GM23338 (cell line): ENCODE data around the gene CPT2. TPM values are rescaled to one million over a fixed set of nuclear protein-coding genes. Genes with fewer than 3 reads are reported as not detected.

Experiments used
- ATAC-seq: fragments of 200-7000 bp; cut with Tn5 transposase; 3 replicates; pipeline ENCODE4 v1.9.1; 2020
- DNase-seq: peaks from one replicate; pipeline ENCODE4 v3.0.0-alpha.2; 2015; ENCODE audit warnings: low spot score
- H2AFZ ChIP-seq: fragments of 200-600 bp; sonication (generic); 2 replicates; pipeline ENCODE4 v1.8.0; 2016; ENCODE audit warnings: antibody characterized with exemption, mild to moderate bottlenecking, moderate library complexity
- H3F3A ChIP-seq: fragments of 200-600 bp; sonication (generic); replicated peaks from 2 replicates; pipeline ENCODE4 v1.8.0; 2017; ENCODE audit warnings: antibody characterized with exemption, mixed run types, low read depth
- H3K27ac ChIP-seq: fragments of 200-600 bp; sonication (generic); 2 replicates; pipeline ENCODE4 v1.6.1; 2016; ENCODE audit warnings: low read depth
- H3K27me3 ChIP-seq: fragments of 200-600 bp; sonication (generic); 2 replicates; pipeline ENCODE4 v1.8.0; 2016; ENCODE audit warnings: mild to moderate bottlenecking, mixed run types, moderate library complexity; ENCODE audit not compliant: insufficient read depth
- H3K36me3 ChIP-seq: fragments of 200-600 bp; sonication (generic); 2 replicates; pipeline ENCODE4 v1.8.0; 2016; ENCODE audit warnings: mild to moderate bottlenecking; ENCODE audit not compliant: insufficient read depth
- H3K4me1 ChIP-seq: fragments of 200-600 bp; sonication (generic); 2 replicates; pipeline ENCODE4 v1.8.0; 2016; ENCODE audit warnings: mild to moderate bottlenecking, moderate library complexity; ENCODE audit not compliant: insufficient read depth
- H3K4me2 ChIP-seq: fragments of 200-600 bp; sonication (generic); 2 replicates; pipeline ENCODE4 v1.7.1; 2017; ENCODE audit warnings: mixed run types
- H3K4me3 ChIP-seq: fragments of 200-600 bp; sonication (generic); 2 replicates; pipeline ENCODE4 v1.6.1; 2016; ENCODE audit warnings: mixed run types
- H3K79me2 ChIP-seq: fragments of 200-600 bp; sonication (generic); replicated peaks from 2 replicates; pipeline ENCODE4 v1.8.0; 2017; ENCODE audit warnings: mild to moderate bottlenecking; ENCODE audit not compliant: insufficient read depth
- H3K9me2 ChIP-seq: fragments of 200-600 bp; sonication (generic); 2 replicates; pipeline ENCODE4 v1.8.0; 2017; ENCODE audit not compliant: insufficient read depth
- H4K20me1 ChIP-seq: fragments of 200-600 bp; sonication (generic); replicated peaks from 2 replicates; pipeline ENCODE4 v1.8.0; 2017; ENCODE audit warnings: mild to moderate bottlenecking; ENCODE audit not compliant: insufficient read depth
- H3K27ac Mint-ChIP-seq: 2 replicates; pipeline ENCODE4 v1.8.0; 2020; ENCODE audit warnings: inconsistent platforms, mild to moderate bottlenecking, moderate library complexity, mixed read lengths
- H3K27me3 Mint-ChIP-seq: 3 replicates; pipeline ENCODE4 v1.8.0; 2022; ENCODE audit warnings: low read depth, mild to moderate bottlenecking, moderate library complexity, mixed read lengths, inconsistent platforms; ENCODE audit not compliant: insufficient read depth, poor library complexity
- H3K36me3 Mint-ChIP-seq: 3 replicates; pipeline ENCODE4 v1.8.0; 2021; ENCODE audit warnings: low read depth, mild to moderate bottlenecking, inconsistent platforms, moderate library complexity, mixed read lengths
- H3K4me1 Mint-ChIP-seq: 3 replicates; pipeline ENCODE4 v1.8.0; 2020; ENCODE audit warnings: mild to moderate bottlenecking, inconsistent platforms, mixed read lengths
- H3K4me3 Mint-ChIP-seq: 3 replicates; pipeline ENCODE4 v1.8.0; 2021; ENCODE audit warnings: moderate library complexity, mild to moderate bottlenecking, inconsistent platforms, mixed read lengths
- H3K9me3 Mint-ChIP-seq: 3 replicates; pipeline ENCODE4 v1.8.0; 2020; ENCODE audit warnings: moderate library complexity, mild to moderate bottlenecking, inconsistent platforms, mixed read lengths
- POLR2AphosphoS5 ChIP-seq: IDR thresholded peaks from 2 replicates; pipeline ENCODE4 v1.6.1; 2016; ENCODE audit warnings: antibody characterized with exemption, low read depth
- REST ChIP-seq: IDR thresholded peaks from one replicate; pipeline ENCODE4 v1.6.1; 2018; ENCODE audit warnings: antibody characterized with exemption; ENCODE audit not compliant: unreplicated experiment
- ZNF331 ChIP-seq: fragments of 250-450 bp; sonication (Bioruptor Pico); IDR thresholded peaks from 2 replicates; pipeline ENCODE4 v1.5.0; 2020; ENCODE audit warnings: low read depth, mild to moderate bottlenecking, moderate library complexity
- ZNF462 ChIP-seq: fragments of 250-450 bp; sonication (Bioruptor Pico); IDR thresholded peaks from 2 replicates; pipeline ENCODE4 v1.5.0; 2020; ENCODE audit warnings: mild to moderate bottlenecking, moderate library complexity
- polyA plus RNA-seq: library from polyadenylated mRNA; unstranded; fragments of >200 nt; fragmentation: Nextera tagmentation; extraction: Ambion mirVana; gene quantifications from 2 replicates; pipeline ENCODE4 v1.2.1, GENCODE V29; 2016
- total RNA-seq: library from RNA; depleted of rRNA; stranded (reverse); fragments of >200 nt; shearing (Covaris generic); gene quantifications from 2 replicates; pipeline ENCODE4 v1.2.3, GENCODE V29; 2014

Gene CPT2
- total and polyA plus RNA-seq, 2 experiments from 2014 or later = 11.2 to 30.6 TPM

GRCh38 chr1:53257454-53258081, 60.9 kb downstream of the CPT2 start:
- no peak overlapping the region for H3K27ac Mint-ChIP-seq
- Histone ChIP-seq H3K79me2 (no peaks in the 10 kb centered on the region), H3K36me3 (peaks cover 70% of the 10 kb centered on the region), H3K4me3 (no peak overlapping the region), H3K27me3 (no peaks in the 10 kb centered on the region), H3K4me1 (no peaks in the 10 kb centered on the region), H3K27ac (no peak overlapping the region), H3K4me2 (no peak overlapping the region), H3F3A (peaks cover 6% of the 10 kb centered on the region), H4K20me1 (peaks cover 20% of the 10 kb centered on the region), H3K9me2 (no peaks in the 10 kb centered on the region), H2AFZ (no peak overlapping the region)
- H3K4me3 Mint-ChIP-seq = no peak overlapping the region
- TF ChIP-seq POLR2AphosphoS5 = no peak
- TF ChIP-seq REST = no peak
- no peak for TF ChIP-seq ZNF462 (CRISPR knock-in tag)
- TF ChIP-seq ZNF331 (CRISPR knock-in tag) = no peak
- peaks cover 6% of the 10 kb centered on the region for H3K27me3 Mint-ChIP-seq
- H3K4me1 Mint-ChIP-seq = no peaks in the 10 kb centered on the region
- ATAC-seq = no peak
- DNase-seq = no peak
- no peaks in the 10 kb centered on the region for H3K9me3 Mint-ChIP-seq
- peaks cover 95% of the 10 kb centered on the region for H3K36me3 Mint-ChIP-seq
